OCI-LY1 (cell line): ENCODE measurements around the gene IGF2BP1.
A peak's percentile ranks its signal among the peaks of the same experiment; 100 is the strongest.

Experiments
- H2AFZ ChIP-seq: fragments of 200-600 bp; sonication (generic), shearing (Covaris generic); 2 replicates; pipeline ENCODE4 v1.6.0; 2014; ENCODE audit warnings: antibody characterized with exemption, mild to moderate bottlenecking, low read length
- H3F3A ChIP-seq: fragments of 200-600 bp; sonication (generic), shearing (Covaris generic); 2 replicates; pipeline ENCODE4 v1.6.0; 2014; ENCODE audit warnings: mild to moderate bottlenecking, antibody characterized with exemption, low read length, moderate library complexity; ENCODE audit not compliant: insufficient read depth
- H3K27ac ChIP-seq: fragments of 200-600 bp; sonication (generic); 2 replicates; pipeline ENCODE4 v1.5.1; 2014; ENCODE audit warnings: low read length, mixed run types, mild to moderate bottlenecking, low read depth; ENCODE audit not compliant: poor library complexity, severe bottlenecking
- H3K27me3 ChIP-seq: fragments of 200-600 bp; sonication (generic); 2 replicates; pipeline ENCODE4 v1.6.0; 2014; ENCODE audit warnings: antibody characterized with exemption, mild to moderate bottlenecking, low read length, moderate library complexity; ENCODE audit not compliant: insufficient read depth
- H3K36me3 ChIP-seq: fragments of 200-600 bp; sonication (generic); 2 replicates; pipeline ENCODE4 v1.6.1; 2014; ENCODE audit warnings: mild to moderate bottlenecking, antibody characterized with exemption, low read length, moderate library complexity, mixed read lengths; ENCODE audit not compliant: insufficient read depth
- H3K4me1 ChIP-seq: fragments of 200-600 bp; sonication (generic); 2 replicates; pipeline ENCODE4 v1.5.1; 2014; ENCODE audit warnings: mild to moderate bottlenecking, low read length, moderate library complexity; ENCODE audit not compliant: insufficient read depth, severe bottlenecking
- H3K4me2 ChIP-seq: fragments of 200-600 bp; sonication (generic), shearing (Covaris generic); 2 replicates; pipeline ENCODE4 v1.6.1; 2014; ENCODE audit warnings: low read length
- H3K4me3 ChIP-seq: fragments of 200-600 bp; sonication (generic); 2 replicates; pipeline ENCODE4 v1.5.1; 2014; ENCODE audit warnings: low read length, low read depth, mild to moderate bottlenecking, mixed read lengths; ENCODE audit not compliant: poor library complexity, severe bottlenecking
- H3K79me2 ChIP-seq: fragments of 200-600 bp; shearing (Covaris generic); 2 replicates; pipeline ENCODE4 v1.6.1; 2016; ENCODE audit warnings: mixed run types, low read length, mixed read lengths; ENCODE audit not compliant: insufficient read depth
- H3K9ac ChIP-seq: fragments of 200-600 bp; sonication (generic), shearing (Covaris generic); 2 replicates; pipeline ENCODE4 v1.6.1; 2014; ENCODE audit warnings: mild to moderate bottlenecking, low read length, mixed read lengths
- H3K9me2 ChIP-seq: fragments of 200-600 bp; sonication (generic), shearing (Covaris generic); 2 replicates; pipeline ENCODE4 v1.6.1; 2014; ENCODE audit warnings: low read depth, mild to moderate bottlenecking, low read length, mixed read lengths
- H3K9me3 ChIP-seq: fragments of 200-600 bp; shearing (Covaris generic); 2 replicates; pipeline ENCODE4 v1.6.1; 2014; ENCODE audit warnings: low read length, mixed read lengths
- H4K20me1 ChIP-seq: fragments of 200-600 bp; sonication (generic), shearing (Covaris generic); 2 replicates; pipeline ENCODE4 v1.6.0; 2016; ENCODE audit warnings: mild to moderate bottlenecking, low read length; ENCODE audit not compliant: insufficient read depth
- EZH2 ChIP-seq: fragments of 200-600 bp; sonication (generic), shearing (Covaris generic); IDR thresholded peaks from 2 replicates; pipeline ENCODE4 v1.8.0; 2017; ENCODE audit warnings: borderline replicate concordance, mixed run types, mild to moderate bottlenecking, antibody characterized with exemption, low read length, moderate library complexity, mixed read lengths
- TF ChIP-seq, protein P1 (sequence below): fragments of 200-600 bp; sonication (generic), shearing (Covaris generic); IDR thresholded peaks from 2 replicates; pipeline ENCODE4 v1.5.1; 2017; ENCODE audit warnings: mild to moderate bottlenecking, antibody characterized with exemption, low read length, moderate library complexity, mixed read lengths

Gene IGF2BP1

GRCh38 chr17:48993305-48993704 lies 3.9 kb upstream of the IGF2BP1 start:
- no peaks in the 10 kb centered on the region for H4K20me1 ChIP-seq
- no peak overlapping the region for H3K4me2 ChIP-seq
- H3K9me3 ChIP-seq = no peaks in the 10 kb centered on the region
- H3K79me2 ChIP-seq = peaks cover 3% of the 10 kb centered on the region; the same call in 1 of the 2 replicates
- H3K27me3 ChIP-seq = no peaks in the 10 kb centered on the region
- no peak overlapping the region for H3K27ac ChIP-seq
- H3F3A ChIP-seq = no peaks in the 10 kb centered on the region
- no peak overlapping the region for H3K9ac ChIP-seq
- peaks cover 7% of the 10 kb centered on the region for H3K4me1 ChIP-seq
- no peak overlapping the region for H2AFZ ChIP-seq
- no peaks in the 10 kb centered on the region; the same call in 1 of the 2 replicates for H3K9me2 ChIP-seq
- H3K36me3 ChIP-seq = peaks cover 3% of the 10 kb centered on the region; the same call in 1 of the 2 replicates
- TF ChIP-seq EZH2 = no peak
- TF ChIP-seq, protein P1, sequence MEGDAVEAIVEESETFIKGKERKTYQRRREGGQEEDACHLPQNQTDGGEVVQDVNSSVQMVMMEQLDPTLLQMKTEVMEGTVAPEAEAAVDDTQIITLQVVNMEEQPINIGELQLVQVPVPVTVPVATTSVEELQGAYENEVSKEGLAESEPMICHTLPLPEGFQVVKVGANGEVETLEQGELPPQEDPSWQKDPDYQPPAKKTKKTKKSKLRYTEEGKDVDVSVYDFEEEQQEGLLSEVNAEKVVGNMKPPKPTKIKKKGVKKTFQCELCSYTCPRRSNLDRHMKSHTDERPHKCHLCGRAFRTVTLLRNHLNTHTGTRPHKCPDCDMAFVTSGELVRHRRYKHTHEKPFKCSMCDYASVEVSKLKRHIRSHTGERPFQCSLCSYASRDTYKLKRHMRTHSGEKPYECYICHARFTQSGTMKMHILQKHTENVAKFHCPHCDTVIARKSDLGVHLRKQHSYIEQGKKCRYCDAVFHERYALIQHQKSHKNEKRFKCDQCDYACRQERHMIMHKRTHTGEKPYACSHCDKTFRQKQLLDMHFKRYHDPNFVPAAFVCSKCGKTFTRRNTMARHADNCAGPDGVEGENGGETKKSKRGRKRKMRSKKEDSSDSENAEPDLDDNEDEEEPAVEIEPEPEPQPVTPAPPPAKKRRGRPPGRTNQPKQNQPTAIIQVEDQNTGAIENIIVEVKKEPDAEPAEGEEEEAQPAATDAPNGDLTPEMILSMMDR = no peak
- H3K4me3 ChIP-seq = no peak overlapping the region

GRCh38 chr17:48993951-48994350 lies 3.2 kb upstream of the IGF2BP1 start:
- Histone ChIP-seq H3K4me3 (no peak overlapping the region), H3K27me3 (no peaks in the 10 kb centered on the region), H3K36me3 (peaks cover 3% of the 10 kb centered on the region; the same call in 1 of the 2 replicates), H3K9ac (no peak overlapping the region), H3K27ac (no peak overlapping the region), H3K79me2 (peaks cover 9% of the 10 kb centered on the region), H3K4me2 (no peak overlapping the region), H2AFZ (no peak overlapping the region), H3K4me1 (peaks cover 7% of the 10 kb centered on the region), H4K20me1 (no peaks in the 10 kb centered on the region), H3K9me3 (no peaks in the 10 kb centered on the region), H3F3A (no peaks in the 10 kb centered on the region), H3K9me2 (no peaks in the 10 kb centered on the region; the same call in 1 of the 2 replicates)
- TF ChIP-seq EZH2 = no peak
- TF ChIP-seq, protein P1 = no peak

DNA sequence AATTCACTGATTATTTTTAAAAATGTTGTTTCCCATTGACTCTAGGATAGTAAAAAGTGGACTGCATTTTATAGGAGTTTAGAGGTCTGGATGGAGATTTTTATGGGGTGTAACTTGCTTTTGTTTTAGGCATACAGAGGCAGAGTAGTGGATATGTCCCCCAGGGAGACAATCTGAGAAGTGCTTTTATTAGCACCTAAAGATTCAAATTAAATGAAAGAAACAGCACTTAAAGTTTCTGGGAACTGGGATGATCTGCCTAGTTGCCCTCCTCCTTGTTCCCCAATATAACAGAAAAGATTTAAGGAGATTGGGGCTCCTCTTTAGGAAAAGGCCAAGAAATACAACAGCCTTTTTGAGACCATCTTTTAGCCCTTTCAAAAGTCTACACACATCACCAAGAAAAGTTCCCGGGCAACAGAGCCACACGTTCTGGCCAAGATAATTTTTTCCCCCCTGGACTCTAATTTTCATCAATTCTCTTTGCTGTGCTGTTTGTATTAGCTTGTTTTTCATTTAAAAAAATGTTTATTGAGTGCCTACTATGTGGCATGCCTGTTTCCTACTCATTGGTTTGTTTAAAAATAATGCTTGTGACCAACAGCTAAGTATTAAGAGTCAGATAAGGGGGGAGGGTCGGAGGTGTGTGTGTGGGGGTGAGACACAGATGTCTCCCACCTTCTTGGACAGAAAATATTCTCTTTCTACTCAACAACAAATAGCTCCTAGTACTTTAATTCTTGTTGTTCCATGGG lies 2.5 kb upstream of the IGF2BP1 start:
- H3K79me2 ChIP-seq = peaks cover 16% of the 10 kb centered on the region
- no peaks in the 10 kb centered on the region for H3K9me3 ChIP-seq
- peak overlapping the region; percentile 76 for H3K4me2 ChIP-seq
- no peaks in the 10 kb centered on the region for H3K27me3 ChIP-seq
- TF ChIP-seq, protein P1 = no peak
- TF ChIP-seq EZH2 = no peak
- peak overlapping the region; percentile 89 for H3K4me3 ChIP-seq
- no peaks in the 10 kb centered on the region; the same call in 1 of the 2 replicates for H3K9me2 ChIP-seq
- no peak overlapping the region for H2AFZ ChIP-seq
- H3F3A ChIP-seq = no peaks in the 10 kb centered on the region
- no peaks in the 10 kb centered on the region for H4K20me1 ChIP-seq
- H3K4me1 ChIP-seq = peaks cover 7% of the 10 kb centered on the region
- H3K36me3 ChIP-seq = peaks cover 3% of the 10 kb centered on the region; the same call in 1 of the 2 replicates
- no peak overlapping the region; the same call in 1 of the 2 replicates for H3K9ac ChIP-seq
- H3K27ac ChIP-seq = no peak overlapping the region
